PFSK-1 (cell line): ENCODE results near the gene ATAD3A.

Source experiments
- FOXP2 ChIP-seq: optimal IDR thresholded peaks from 2 replicates; pipeline ENCODE3; 2011; ENCODE audit warnings: borderline replicate concordance, control low read depth, inconsistent platforms; ENCODE audit not compliant: insufficient read depth; ENCODE audit errors: extremely low read length, extremely low read depth
- POLR2AphosphoS5 ChIP-seq: IDR thresholded peaks from 2 replicates; pipeline ENCODE4 v1.6.1; 2012; ENCODE audit warnings: low read depth, mild to moderate bottlenecking, control low read depth, low read length, moderate library complexity
- SIN3A ChIP-seq: IDR thresholded peaks from 2 replicates; pipeline ENCODE4 v1.6.1; 2012; ENCODE audit warnings: mild to moderate bottlenecking, low read length, moderate library complexity, borderline replicate concordance; ENCODE audit not compliant: insufficient read depth
- TAF1 ChIP-seq: IDR thresholded peaks from 2 replicates; pipeline ENCODE4 v1.6.1; 2012; ENCODE audit warnings: low read length, control low read depth, borderline replicate concordance; ENCODE audit not compliant: insufficient read depth
- TF ChIP-seq, protein P1 (sequence below), 2 experiments: IDR thresholded peaks; 2 replicates each; pipeline versions ENCODE4 v1.6.1 to v1.8.0; 2011 to 2012; ENCODE audit warnings: low read depth in 2 of 2, low read length in 2 of 2, control low read depth in 1 of 2, inconsistent platforms in 1 of 2, mild to moderate bottlenecking in 1 of 2, moderate library complexity in 1 of 2; ENCODE audit not compliant: insufficient read depth in 1 of 2

ATAD3A gene

DNA sequence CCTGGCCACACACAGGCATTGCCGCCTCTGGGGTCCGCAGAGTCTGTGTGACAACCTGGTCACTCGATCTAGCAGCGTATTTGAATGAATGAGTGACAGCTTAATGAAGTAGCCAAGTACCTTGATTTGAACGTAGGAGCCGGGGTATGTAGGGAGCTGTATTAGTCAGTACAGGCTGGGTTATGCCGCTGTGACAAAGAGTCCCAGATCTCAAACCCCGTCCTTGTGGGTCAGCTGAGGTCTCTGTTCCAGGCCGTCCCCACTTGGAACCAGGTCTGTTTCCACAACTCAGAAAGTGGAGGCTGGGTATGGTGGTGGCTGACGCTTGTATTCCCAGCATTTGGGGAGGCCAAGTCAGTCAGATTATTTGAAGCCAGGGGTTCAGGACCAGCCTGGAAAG is 20.4 kb upstream of the ATAD3A start:
- no peak for TF ChIP-seq SIN3A
- no peak for TF ChIP-seq FOXP2
- no peak for TF ChIP-seq POLR2AphosphoS5
- no peak for TF ChIP-seq TAF1
- TF ChIP-seq, protein P1, sequence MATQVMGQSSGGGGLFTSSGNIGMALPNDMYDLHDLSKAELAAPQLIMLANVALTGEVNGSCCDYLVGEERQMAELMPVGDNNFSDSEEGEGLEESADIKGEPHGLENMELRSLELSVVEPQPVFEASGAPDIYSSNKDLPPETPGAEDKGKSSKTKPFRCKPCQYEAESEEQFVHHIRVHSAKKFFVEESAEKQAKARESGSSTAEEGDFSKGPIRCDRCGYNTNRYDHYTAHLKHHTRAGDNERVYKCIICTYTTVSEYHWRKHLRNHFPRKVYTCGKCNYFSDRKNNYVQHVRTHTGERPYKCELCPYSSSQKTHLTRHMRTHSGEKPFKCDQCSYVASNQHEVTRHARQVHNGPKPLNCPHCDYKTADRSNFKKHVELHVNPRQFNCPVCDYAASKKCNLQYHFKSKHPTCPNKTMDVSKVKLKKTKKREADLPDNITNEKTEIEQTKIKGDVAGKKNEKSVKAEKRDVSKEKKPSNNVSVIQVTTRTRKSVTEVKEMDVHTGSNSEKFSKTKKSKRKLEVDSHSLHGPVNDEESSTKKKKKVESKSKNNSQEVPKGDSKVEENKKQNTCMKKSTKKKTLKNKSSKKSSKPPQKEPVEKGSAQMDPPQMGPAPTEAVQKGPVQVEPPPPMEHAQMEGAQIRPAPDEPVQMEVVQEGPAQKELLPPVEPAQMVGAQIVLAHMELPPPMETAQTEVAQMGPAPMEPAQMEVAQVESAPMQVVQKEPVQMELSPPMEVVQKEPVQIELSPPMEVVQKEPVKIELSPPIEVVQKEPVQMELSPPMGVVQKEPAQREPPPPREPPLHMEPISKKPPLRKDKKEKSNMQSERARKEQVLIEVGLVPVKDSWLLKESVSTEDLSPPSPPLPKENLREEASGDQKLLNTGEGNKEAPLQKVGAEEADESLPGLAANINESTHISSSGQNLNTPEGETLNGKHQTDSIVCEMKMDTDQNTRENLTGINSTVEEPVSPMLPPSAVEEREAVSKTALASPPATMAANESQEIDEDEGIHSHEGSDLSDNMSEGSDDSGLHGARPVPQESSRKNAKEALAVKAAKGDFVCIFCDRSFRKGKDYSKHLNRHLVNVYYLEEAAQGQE (IDR thresholded peaks at IDR 0.05; ENCODE audit: insufficient read depth in 1 of 2, low read depth in 2 of 2, low read length in 2 of 2) = no peak

GRCh38 chr1:1507305-1507704 is 4.7 kb upstream of the ATAD3A start:
- no peak for TF ChIP-seq SIN3A
- TF ChIP-seq FOXP2 = no peak
- TF ChIP-seq, protein P1 (IDR thresholded peaks at IDR 0.05; ENCODE audit: insufficient read depth in 1 of 2, low read depth in 2 of 2, low read length in 2 of 2) = no peak
- no peak for TF ChIP-seq TAF1
- no peak for TF ChIP-seq POLR2AphosphoS5

- TF ChIP-seq SIN3A (no peak), POLR2AphosphoS5 (no peak), FOXP2 (no peak), TAF1 (no peak)
Observed at GRCh38 chr1:1510912-1511532, 940 bp upstream of the ATAD3A start.

DNA sequence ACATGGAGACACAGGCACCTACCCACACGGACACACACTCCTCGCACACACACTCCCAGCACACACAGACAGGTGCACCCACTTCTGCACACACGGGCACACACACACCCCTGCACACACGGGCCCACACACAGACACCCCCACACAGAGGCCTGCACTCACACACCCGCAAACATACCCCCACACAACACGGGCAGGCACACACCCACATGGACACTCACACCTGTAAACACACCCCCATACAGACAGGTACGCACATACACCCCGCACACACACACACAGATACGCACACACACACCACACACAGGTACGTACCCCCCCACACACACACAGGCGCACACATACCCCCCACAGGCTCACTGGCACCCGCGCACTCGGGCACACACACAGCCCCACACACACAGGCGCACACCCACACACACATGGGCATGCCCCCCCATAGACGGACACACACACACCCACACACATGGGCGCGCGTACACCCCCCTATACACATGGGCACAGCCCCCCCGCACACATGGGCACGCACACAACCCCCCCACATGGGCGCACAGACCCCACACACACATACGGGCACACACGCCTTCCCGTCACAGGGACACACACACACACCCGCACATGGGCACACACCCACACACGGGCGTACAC is 6.1 kb downstream of the ATAD3A start:
- TF ChIP-seq FOXP2 (no peak), POLR2AphosphoS5 (no peak)

- TF ChIP-seq FOXP2 (no peak), SIN3A (no peak), POLR2AphosphoS5 (no peak), TAF1 (no peak)
- TF ChIP-seq, protein P1 (IDR thresholded peaks at IDR 0.05; ENCODE audit: insufficient read depth in 1 of 2, low read depth in 2 of 2, low read length in 2 of 2) = no peak
Observed at GRCh38 chr1:1521331-1521730, 9.4 kb downstream of the ATAD3A start.
